HCT116 (cell line): ENCODE data around the gene SNAPC2. TPM values are rescaled to one million over a fixed set of nuclear protein-coding genes. Genes with fewer than 3 reads are reported as not detected.

ENCODE experiments used
- ATAC-seq: fragments of 200-7000 bp; cut with Tn5 transposase; 2 replicates; pipeline ENCODE4 v1.9.1; 2020; ENCODE audit warnings: mild to moderate bottlenecking, moderate library complexity
- BruUV-seq: library from RNA; stranded (reverse); fragments of 400-500 nt; replicated peaks from 2 replicates; lab custom pipeline; 2021; lab: Mats Ljungman, UMichigan
- CTCF ChIA-PET: fragments of 300-600 bp; sonication (Branson Sonifier 250); formaldehyde crosslinking; loops from one replicate; lab custom pipeline; 2021; ENCODE audit warnings: antibody characterized with exemption; lab: Charles Lee
- POLR2A ChIA-PET: fragments of 300-600, 350-600 bp; sonication (Branson Sonifier 250); formaldehyde crosslinking; loops from one replicate; lab custom pipeline; 2021; ENCODE audit warnings: antibody characterized with exemption; lab: Charles Lee
- RAD21 ChIA-PET, 2 experiments: fragments of 300-600 bp; sonication (Branson Sonifier 250); formaldehyde crosslinking; loops; one replicate each; lab custom pipeline; 2023; ENCODE audit warnings: low total read pairs in 2 of 2; ENCODE audit not compliant: uncharacterized antibody in 2 of 2, unreplicated experiment in 2 of 2, low non-redundant PET in 1 of 2; lab: Charles Lee
- DNase-seq: peaks from one replicate; pipeline ENCODE4 v3.0.0-alpha.2; 2010; ENCODE audit warnings: low read depth, low spot score
- H2AFZ ChIP-seq: fragments of 200-600 bp; shearing (Covaris generic), sonication (generic); 2 replicates; pipeline ENCODE4 v1.6.1; 2017; ENCODE audit warnings: low read depth, mixed run types, mixed read lengths, antibody characterized with exemption, low read length; ENCODE audit not compliant: poor library complexity, severe bottlenecking
- H3K27ac ChIP-seq: 2 replicates; pipeline ENCODE4 v1.5.1; 2012; ENCODE audit warnings: low read depth, low read length
- H3K27me3 ChIP-seq: fragments of 200-600 bp; sonication (generic); 2 replicates; pipeline ENCODE4 v1.6.1; 2016; ENCODE audit warnings: mixed run types, low read length, mixed read lengths; ENCODE audit not compliant: insufficient read depth
- H3K36me3 ChIP-seq, 2 experiments: fragments of 200-500 bp in 1 of 2; fragments of 200-600 bp in 1 of 2; sonication (Bioruptor generic) in 1 of 2; sonication (generic) in 1 of 2; 2 replicates each; pipeline versions ENCODE4 v1.5.1 to v1.6.1; 2014 to 2016; ENCODE audit warnings: low read length in 2 of 2, inconsistent platforms in 1 of 2, mixed read lengths in 1 of 2, mixed run types in 1 of 2; ENCODE audit not compliant: insufficient read depth in 2 of 2, control insufficient read depth in 1 of 2
- H3K4me1 ChIP-seq, 2 experiments: fragments of 200-600 bp in 1 of 2; sonication (generic) in 1 of 2; 2 replicates each; pipeline versions ENCODE4 v1.5.1 to v1.6.1; 2012 to 2017; ENCODE audit warnings: low read length in 2 of 2, inconsistent platforms in 1 of 2, mild to moderate bottlenecking in 1 of 2, mixed read lengths in 1 of 2, mixed run types in 1 of 2, moderate library complexity in 1 of 2; ENCODE audit not compliant: insufficient read depth in 2 of 2, control insufficient read depth in 1 of 2
- H3K4me2 ChIP-seq: fragments of 200-600 bp; sonication (generic); 2 replicates; pipeline ENCODE4 v1.6.1; 2017; ENCODE audit warnings: mixed run types, low read length, mixed read lengths
- H3K4me3 ChIP-seq, 2 experiments: fragments of 200-600 bp in 1 of 2; sonication (generic) in 1 of 2; replicated peaks in 1 of 2; 2 replicates each; pipeline ENCODE4 v1.5.1; 2011 to 2016; ENCODE audit warnings: low read length in 2 of 2, control low read depth in 1 of 2, low read depth in 1 of 2, mild to moderate bottlenecking in 1 of 2, mixed read lengths in 1 of 2, mixed run types in 1 of 2
- H3K79me2 ChIP-seq: fragments of 200-600 bp; sonication (generic); 2 replicates; pipeline ENCODE4 v1.6.1; 2017; ENCODE audit warnings: mild to moderate bottlenecking, mixed run types, low read length, moderate library complexity, mixed read lengths; ENCODE audit not compliant: insufficient read depth
- H3K9ac ChIP-seq: fragments of 200-600 bp; sonication (generic); 2 replicates; pipeline ENCODE4 v1.6.1; 2016; ENCODE audit warnings: low read length, mixed read lengths
- H3K9me2 ChIP-seq: fragments of 200-600 bp; sonication (generic), shearing (Covaris generic); 2 replicates; pipeline ENCODE4 v1.6.1; 2017; ENCODE audit warnings: mixed run types, mild to moderate bottlenecking, moderate library complexity; ENCODE audit not compliant: insufficient read depth
- H3K9me3 ChIP-seq, 2 experiments: fragments of 200-500 bp in 1 of 2; fragments of 200-600 bp in 1 of 2; sonication (Bioruptor generic) in 1 of 2; sonication (generic) in 1 of 2; 2 replicates each; pipeline ENCODE4 v1.6.1; 2014 to 2017; ENCODE audit warnings: low read length in 2 of 2, mixed read lengths in 2 of 2, inconsistent platforms in 1 of 2, low read depth in 1 of 2, mild to moderate bottlenecking in 1 of 2, mixed run types in 1 of 2, moderate library complexity in 1 of 2; ENCODE audit not compliant: control insufficient read depth in 1 of 2, insufficient read depth in 1 of 2
- H4K20me1 ChIP-seq: fragments of 200-600 bp; sonication (generic), shearing (Covaris generic); 2 replicates; pipeline ENCODE4 v1.6.1; 2017; ENCODE audit warnings: mixed run types, mild to moderate bottlenecking, moderate library complexity; ENCODE audit not compliant: insufficient read depth
- ATF3 ChIP-seq: IDR thresholded peaks from 2 replicates; pipeline ENCODE4 v1.6.1; 2012
- CBX3 ChIP-seq: IDR thresholded peaks from 2 replicates; pipeline ENCODE4 v1.6.1; 2012; ENCODE audit warnings: low read depth
- EGR1 ChIP-seq: IDR thresholded peaks from 2 replicates; pipeline ENCODE4 v1.6.1; 2012; ENCODE audit warnings: low read depth
- ELF1 ChIP-seq: IDR thresholded peaks from 2 replicates; pipeline ENCODE4 v1.6.1; 2012; ENCODE audit warnings: low read depth, borderline replicate concordance
- EZH2phosphoT487 ChIP-seq: fragments of 200-600 bp; IDR thresholded peaks from 2 replicates; pipeline ENCODE4 v1.6.1; 2018; ENCODE audit warnings: antibody characterized with exemption, borderline replicate concordance
- JUND ChIP-seq: IDR thresholded peaks from 2 replicates; pipeline ENCODE4 v1.6.1; 2012
- POLR2AphosphoS5 ChIP-seq: IDR thresholded peaks from 2 replicates; pipeline ENCODE4 v1.6.1; 2011; ENCODE audit warnings: mild to moderate bottlenecking, low read depth, low read length, moderate library complexity
- RAD21 ChIP-seq: IDR thresholded peaks from 2 replicates; pipeline ENCODE4 v1.6.1; 2012; ENCODE audit warnings: low read depth, mild to moderate bottlenecking
- REST ChIP-seq: IDR thresholded peaks from 2 replicates; pipeline ENCODE4 v1.6.1; 2012; ENCODE audit warnings: low read depth
- SIN3A ChIP-seq: IDR thresholded peaks from 2 replicates; pipeline ENCODE4 v1.6.1; 2012; ENCODE audit warnings: low read depth
- TCF7L2 ChIP-seq: IDR thresholded peaks from 2 replicates; pipeline ENCODE4 v1.7.0; 2011; ENCODE audit warnings: borderline replicate concordance, inconsistent platforms; ENCODE audit not compliant: insufficient read depth, insufficient read length; ENCODE audit errors: extremely low read depth
- ZFX ChIP-seq: fragments of 450-650 bp; IDR thresholded peaks from 2 replicates; pipeline ENCODE4 v1.6.1; 2017
- ZNF274 ChIP-seq: fragments of 200-500 bp; sonication (Bioruptor generic); IDR thresholded peaks from 2 replicates; pipeline ENCODE4 v1.6.1; 2014; ENCODE audit warnings: mild to moderate bottlenecking, low read depth, low read length, inconsistent platforms
- intact Hi-C: fragments of 100-400 bp; cut with micrococcal nuclease; formaldehyde crosslinking; loops from 2 replicates; pipeline ENCODE4 v1.10.0; 2022
- total RNA-seq: library from RNA; stranded (reverse); gene quantifications from one replicate; pipeline ENCODE4 v1.2.1, GENCODE V29; 2021; ENCODE audit not compliant: unreplicated experiment

Gene SNAPC2
- total RNA-seq, 1 experiment from 2014 or later = 42.9 TPM

DNA sequence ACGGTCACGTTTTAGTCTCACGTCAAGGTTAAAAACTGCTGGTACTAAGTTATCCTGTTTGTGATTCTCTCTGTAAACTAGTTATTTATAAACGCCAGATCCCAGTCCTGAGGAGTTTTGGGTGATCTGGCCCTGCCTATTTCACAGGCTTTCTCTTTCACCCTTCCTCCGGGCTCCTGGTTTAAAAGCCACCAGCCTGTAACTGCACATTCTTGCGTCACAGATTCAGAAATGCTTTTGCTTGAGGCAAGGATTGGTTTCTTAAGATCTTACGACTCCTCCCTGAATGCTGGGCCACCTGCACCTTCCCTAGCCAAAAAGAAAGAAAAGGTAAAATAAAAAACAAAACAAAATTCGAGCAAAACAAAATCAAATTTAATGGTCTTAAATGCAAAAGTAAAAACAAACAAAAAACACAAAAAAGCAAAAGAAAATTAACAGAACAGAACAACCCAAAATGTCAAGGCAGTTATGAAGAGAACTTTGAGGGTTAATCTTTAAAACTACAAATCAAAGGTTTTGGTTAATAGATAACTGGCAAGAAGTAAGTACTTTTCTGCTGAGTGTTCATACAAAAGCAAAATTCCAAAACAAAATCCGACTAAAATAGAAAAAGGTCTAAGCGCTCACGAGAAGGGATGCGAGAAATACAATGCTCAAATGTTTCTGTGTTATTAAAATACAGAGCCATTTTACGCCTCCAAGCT is 41.9 kb downstream of the SNAPC2 start:
- Histone ChIP-seq H3K4me1 (no peaks in the 10 kb centered on the region), H3K27ac (no peak overlapping the region), H3K9me2 (no peaks in the 10 kb centered on the region), H3K79me2 (0 out of 2 replicates have a peak, but pooled peaks cover 7% of the 10 kb centered on the region), H3K9me3 (no peaks in the 10 kb centered on the region), H3K36me3 (peaks cover 34 to 46% of the 10 kb centered on the region in 2 experiments; a peak in 3 of 4 replicates), H3K9ac (no peak overlapping the region), H4K20me1 (0 out of 2 replicates have a peak, but pooled peaks cover 3% of the 10 kb centered on the region), H3K4me2 (no peak overlapping the region), H2AFZ (no peak overlapping the region), H3K27me3 (no peaks in the 10 kb centered on the region), H3K4me3 (no peak overlapping the region)
- POLR2A ChIA-PET = no interaction called here
- ATAC-seq (no peak), DNase-seq (no peak)
- BruUV-seq = no TSS peak
- TF ChIP-seq ATF3 (no peak), EGR1 (no peak), SIN3A (no peak), ZFX (no peak), ELF1 (no peak), EZH2phosphoT487 (no peak), CBX3 (no peak), ZNF274 (no peak), TCF7L2 (no peak), REST (no peak), POLR2AphosphoS5 (no peak), RAD21 (no peak), JUND (no peak)
- RAD21 ChIA-PET = no interaction called here
- intact Hi-C loops = no loop called here
- CTCF ChIA-PET = interaction anchor here (1.1 kb wide), 1 partner anchor 18 kb away, joined by 4 read pairs; no protein-coding TSS in a partner anchor
